ENCODE results near the gene ENTPD7.

ENTPD7 gene

DNA sequence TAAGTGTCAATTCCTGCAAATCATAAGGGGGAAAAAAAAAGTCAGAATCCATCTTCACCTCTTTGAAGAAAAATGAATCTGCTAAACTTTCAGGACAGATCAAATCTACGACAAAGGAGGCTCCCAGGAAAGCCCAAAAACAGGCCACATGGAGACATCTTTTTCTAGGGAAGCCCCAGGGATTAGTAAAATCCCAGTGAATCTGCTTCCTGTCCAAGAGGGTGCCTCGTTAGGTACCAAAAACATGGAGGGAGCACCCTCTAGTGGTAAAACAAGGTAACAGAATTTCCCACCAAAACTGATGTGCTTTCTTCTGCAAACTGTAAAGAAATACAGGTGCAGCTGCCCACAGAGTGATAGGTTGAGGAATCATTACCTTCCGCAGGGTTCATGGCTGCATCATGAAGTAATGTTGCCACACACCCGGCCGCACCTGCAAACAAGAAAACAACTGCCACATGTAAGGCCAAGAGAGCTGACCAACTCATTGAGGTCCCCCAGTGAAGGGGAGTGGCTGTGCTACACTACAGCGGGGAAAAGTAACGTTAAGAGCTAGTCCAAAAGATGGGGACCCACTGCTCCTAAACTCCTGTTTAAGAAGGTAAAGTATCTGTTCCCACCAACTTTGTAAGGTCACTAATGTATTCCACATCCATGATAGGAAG, 47.0 kb upstream of the ENTPD7 start (continued):
- TF ChIP-seq KLF7 (tag by site-specific recombination; IDR thresholded peaks at IDR 0.05; ENCODE audit: borderline replicate concordance) (no peak), ZNF146 (tag by site-specific recombination; IDR thresholded peaks at IDR 0.05) (no peak), ZNF148 (tag by site-specific recombination; IDR thresholded peaks at IDR 0.05; ENCODE audit: borderline replicate concordance) (no peak), PRDM6 (tag by site-specific recombination; IDR thresholded peaks at IDR 0.05) (no peak), ZBTB49 (tag by site-specific recombination; IDR thresholded peaks at IDR 0.05; ENCODE audit: low read depth) (no peak), ZNF433 (tag by site-specific recombination; IDR thresholded peaks at IDR 0.05; ENCODE audit: low read depth) (no peak), ZNF704 (tag by site-specific recombination; IDR thresholded peaks at IDR 0.05) (no peak), ZNF2 (tag by site-specific recombination; IDR thresholded peaks at IDR 0.05) (peak; percentile 59; the same call in 1 of the 2 replicates), ZNF266 (tag by site-specific recombination; IDR thresholded peaks at IDR 0.05; ENCODE audit: low read depth) (no peak), ZNF654 (tag by site-specific recombination; IDR thresholded peaks at IDR 0.05; ENCODE audit: low read depth) (peak; percentile 98), ZNF302 (tag by site-specific recombination; IDR thresholded peaks at IDR 0.05; ENCODE audit: low read depth) (no peak), ZNF510 (tag by site-specific recombination; IDR thresholded peaks at IDR 0.05; ENCODE audit: insufficient replicate concordance) (no peak), ZNF184 (tag by site-specific recombination; IDR thresholded peaks at IDR 0.05) (no peak), HOXC10 (CRISPR knock-in tag; IDR thresholded peaks at IDR 0.05) (no peak), REPIN1 (tag by site-specific recombination; IDR thresholded peaks at IDR 0.05; ENCODE audit: low read depth) (no peak), ZNF747 (tag by site-specific recombination; IDR thresholded peaks at IDR 0.05) (no peak), ZSCAN16 (tag by site-specific recombination; IDR thresholded peaks at IDR 0.05) (no peak), ZSCAN18 (tag by site-specific recombination; IDR thresholded peaks at IDR 0.05) (no peak), ZNF660 (tag by site-specific recombination; IDR thresholded peaks at IDR 0.05) (peak; percentile 89), ZNF324 (tag by site-specific recombination; IDR thresholded peaks at IDR 0.05) (no peak), KLF10 (tag by site-specific recombination; IDR thresholded peaks at IDR 0.05) (peak; percentile 31; the same call in 1 of the 2 replicates), ZBTB6 (tag by site-specific recombination; IDR thresholded peaks at IDR 0.05) (no peak), ZNF544 (tag by site-specific recombination; IDR thresholded peaks at IDR 0.05) (no peak), PRDM10 (tag by site-specific recombination; IDR thresholded peaks at IDR 0.05) (no peak), ZNF404 (tag by site-specific recombination; IDR thresholded peaks at IDR 0.05) (no peak), ZNF114 (tag by site-specific recombination; IDR thresholded peaks at IDR 0.05) (no peak)

Measured in HEK293 (cell line).